ENCODE results near the gene NXN. TPM values are rescaled to one million over a fixed set of nuclear protein-coding genes. Genes with fewer than 3 reads are reported as not detected.
"Not testable (repeated sequence)": the region's sequence is repeated elsewhere in the genome, so short reads cannot be mapped to it uniquely, and the experiment has no call there.

Gene NXN
- total RNA-seq, 5 donors from 2014 or later (not counting 1 experiment from before 2014, with no cell fraction given), result 0.56 to 1.3 (median 0.96) TPM

DNA sequence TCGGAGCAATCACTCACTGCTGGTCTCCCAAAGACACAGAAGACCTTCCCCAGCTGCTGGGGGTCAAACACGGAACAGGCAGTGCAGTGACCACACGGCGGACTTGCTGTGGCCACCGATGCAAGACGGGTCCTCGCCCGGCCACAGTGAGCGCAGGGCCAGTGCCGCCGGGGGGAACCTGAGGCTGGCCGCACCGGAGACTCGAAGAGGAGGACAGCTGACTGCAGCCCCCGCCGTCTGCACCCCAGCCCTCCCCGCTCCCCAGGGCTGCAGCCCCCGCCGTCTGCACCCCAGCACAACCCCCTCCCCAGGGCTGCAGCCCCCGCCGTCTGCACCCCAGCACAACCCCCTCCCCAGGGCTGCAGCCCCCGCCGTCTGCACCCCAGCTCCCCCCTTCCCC is 173.7 kb downstream of the NXN start:
- H3K9me3 ChIP-seq; H3K4me3 Mint-ChIP-seq; DNase-seq; H3K4me1 ChIP-seq (ENCODE audit: control insufficient read depth in 1 of 2, extremely low read depth in 1 of 2, insufficient read depth in 2 of 2, low read length in 2 of 2); H3K4me1 Mint-ChIP-seq; ATAC-seq (replicated peaks in 1 of 4); H3K36me3 ChIP-seq (ENCODE audit: control insufficient read depth in 2 of 2, extremely low read depth in 1 of 2, insufficient read depth in 1 of 2, low read length in 1 of 2); H3K36me3 Mint-ChIP-seq; H3K4me3 ChIP-seq (ENCODE audit: control insufficient read depth in 1 of 2, extremely low read depth in 1 of 2, low read length in 1 of 2); POLR2A ChIA-PET; H3K9me3 Mint-ChIP-seq; H3K27ac Mint-ChIP-seq; H3K27ac ChIP-seq (ENCODE audit: low read length); CTCF ChIA-PET: not testable (repeated sequence)
- WGBS (ENCODE audit: insufficient coverage), result 84% methylated on average over 9 of the region's 23 CpGs
- peaks cover 0 to 16% of the 10 kb centered on the region in 2 donors for H3K27me3 Mint-ChIP-seq
- H3K27me3 ChIP-seq (replicated peaks in 1 of 2; ENCODE audit: control insufficient read depth in 2 of 2, extremely low read depth in 1 of 2, insufficient read depth in 2 of 2, low read length in 1 of 2), result peaks cover 0 to 43% of the 10 kb centered on the region in 2 experiments

DNA sequence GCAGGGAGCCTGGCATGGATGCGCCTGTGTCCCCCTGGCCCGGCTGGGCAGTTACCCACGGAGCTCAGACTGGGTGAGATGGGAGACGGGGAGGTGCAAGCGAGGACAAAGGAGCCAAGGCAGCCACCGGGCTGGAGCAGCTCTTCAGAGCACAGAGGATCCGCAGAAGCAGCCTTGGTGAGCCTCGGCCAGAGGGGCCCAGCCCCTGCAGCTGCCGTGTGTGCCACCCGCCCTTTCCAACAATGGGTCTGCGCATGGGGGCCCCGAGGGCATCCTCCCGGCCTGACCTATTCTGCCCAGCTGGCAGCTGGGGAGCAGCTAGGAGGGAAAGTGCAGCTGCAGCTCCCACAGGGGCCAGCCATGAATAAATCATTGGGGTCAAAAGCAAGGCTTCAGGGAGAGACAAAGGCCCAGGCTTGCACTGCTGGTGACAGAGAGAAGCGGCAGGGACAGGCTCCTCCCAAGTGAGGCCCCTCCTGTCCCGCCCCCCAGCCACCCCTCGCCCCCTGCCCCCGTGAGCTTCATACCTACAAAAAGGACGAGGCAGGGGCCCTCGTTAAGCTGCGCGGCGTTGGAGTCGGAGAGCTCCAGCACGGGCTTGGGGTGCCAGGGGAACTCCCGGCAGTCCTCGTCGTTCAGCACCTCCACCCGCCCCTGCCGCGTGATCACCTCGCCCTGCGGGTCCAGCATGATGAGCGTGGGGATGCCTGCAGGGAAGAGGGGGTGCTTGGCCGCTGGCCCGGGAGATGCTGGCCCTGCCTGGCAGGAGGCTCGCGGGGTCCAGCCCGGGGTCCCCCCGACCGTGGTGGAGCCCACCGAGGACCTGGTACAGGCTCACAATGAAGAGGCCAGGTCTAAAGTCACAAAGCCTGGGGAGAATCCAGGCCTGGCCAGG is 174.8 kb downstream of the NXN start:
- Mint-ChIP-seq H3K36me3 (no peaks in the 10 kb centered on the region), H3K27me3 (peaks cover 0 to 13% of the 10 kb centered on the region in 2 donors), H3K4me3 (no peak overlapping the region), H3K9me3 (no peaks in the 10 kb centered on the region), H3K27ac (no peak overlapping the region), H3K4me1 (no peaks in the 10 kb centered on the region)
- no peak overlapping the region for H3K4me3 ChIP-seq (ENCODE audit: control insufficient read depth in 1 of 2, extremely low read depth in 1 of 2, low read length in 1 of 2)
- no peak overlapping the region for H3K27ac ChIP-seq (ENCODE audit: low read length)
- H3K9me3 ChIP-seq, result no peaks in the 10 kb centered on the region
- ATAC-seq (replicated peaks in 1 of 4) (no peak), DNase-seq (no peak)
- no peaks in the 10 kb centered on the region for H3K36me3 ChIP-seq (ENCODE audit: control insufficient read depth in 2 of 2, extremely low read depth in 1 of 2, insufficient read depth in 1 of 2, low read length in 1 of 2)
- peaks cover 0 to 43% of the 10 kb centered on the region in 2 experiments for H3K27me3 ChIP-seq (replicated peaks in 1 of 2; ENCODE audit: control insufficient read depth in 2 of 2, extremely low read depth in 1 of 2, insufficient read depth in 2 of 2, low read length in 1 of 2)
- POLR2A ChIA-PET, result no interaction called here
- CTCF ChIA-PET, result no interaction called here
- 88% methylated on average over 29 of the region's 41 CpGs for WGBS (ENCODE audit: insufficient coverage)
- H3K4me1 ChIP-seq (ENCODE audit: control insufficient read depth in 1 of 2, extremely low read depth in 1 of 2, insufficient read depth in 2 of 2, low read length in 2 of 2), result no peaks in the 10 kb centered on the region

DNA sequence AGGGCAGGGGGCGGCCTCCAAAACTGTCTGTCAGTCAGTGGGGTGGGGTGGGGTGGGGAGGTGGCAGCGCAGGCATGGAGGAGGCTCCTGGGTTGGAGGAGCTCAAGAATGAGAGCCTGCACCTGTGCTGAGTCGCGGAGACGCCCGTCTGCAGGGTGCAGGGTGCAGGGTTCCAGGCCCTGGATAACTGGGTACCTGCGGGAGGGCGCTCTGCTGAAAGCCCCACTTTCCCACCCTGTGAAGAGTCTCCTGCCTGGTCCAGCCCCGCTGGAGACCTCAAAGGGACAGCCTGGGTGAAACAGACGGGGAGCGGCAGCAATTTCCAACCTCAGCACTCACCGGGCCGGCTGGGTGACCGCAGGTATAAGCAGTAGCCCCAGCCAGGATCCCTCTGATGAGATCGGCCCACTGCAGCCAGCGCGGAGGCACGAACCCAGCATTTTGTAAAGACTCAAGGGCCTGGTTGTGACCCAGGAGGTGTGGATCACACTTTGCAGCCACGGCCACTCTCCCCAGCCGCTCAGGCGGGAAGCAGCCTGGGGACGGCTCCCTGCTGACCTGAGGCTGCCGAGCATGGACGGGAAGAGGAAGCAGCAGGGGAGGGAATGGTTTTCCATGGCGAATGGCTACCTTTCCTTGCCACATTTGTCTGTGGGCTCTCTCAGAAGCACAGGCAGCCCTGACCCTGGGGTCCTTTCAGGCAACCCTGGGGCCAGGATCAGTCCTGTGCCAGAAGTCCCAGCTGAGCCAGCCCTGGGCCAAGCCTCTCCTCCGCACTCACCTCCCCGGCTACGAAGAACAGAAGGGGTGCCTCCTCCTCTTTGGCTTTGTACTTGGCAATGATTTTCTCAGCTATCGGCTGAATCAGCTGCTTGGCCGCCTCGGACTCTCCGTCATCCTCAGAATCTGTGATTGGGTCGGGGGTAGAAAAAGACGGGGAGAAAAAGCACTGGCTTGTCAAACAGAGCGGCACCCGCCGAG is 176.4 kb downstream of the NXN start:
- Mint-ChIP-seq H3K36me3 (no peaks in the 10 kb centered on the region), H3K27ac (no peak overlapping the region), H3K9me3 (no peaks in the 10 kb centered on the region), H3K4me1 (no peaks in the 10 kb centered on the region), H3K4me3 (no peak overlapping the region), H3K27me3 (peaks cover 0 to 2% of the 10 kb centered on the region in 2 donors)
- ChIA-PET CTCF (no interaction called here), POLR2A (no interaction called here)
- no peak for DNase-seq
- no peak for ATAC-seq (replicated peaks in 1 of 4)
- WGBS (ENCODE audit: insufficient coverage), result 78% methylated on average over 33 of the region's 37 CpGs
- Histone ChIP-seq H3K4me3 (ENCODE audit: control insufficient read depth in 1 of 2, extremely low read depth in 1 of 2, low read length in 1 of 2) (no peak overlapping the region), H3K9me3 (no peaks in the 10 kb centered on the region), H3K36me3 (ENCODE audit: control insufficient read depth in 2 of 2, extremely low read depth in 1 of 2, insufficient read depth in 1 of 2, low read length in 1 of 2) (no peaks in the 10 kb centered on the region), H3K27ac (ENCODE audit: low read length) (no peak overlapping the region), H3K4me1 (ENCODE audit: control insufficient read depth in 1 of 2, extremely low read depth in 1 of 2, insufficient read depth in 2 of 2, low read length in 2 of 2) (no peaks in the 10 kb centered on the region), H3K27me3 (replicated peaks in 1 of 2; ENCODE audit: control insufficient read depth in 2 of 2, extremely low read depth in 1 of 2, insufficient read depth in 2 of 2, low read length in 1 of 2) (peaks cover 0 to 38% of the 10 kb centered on the region in 2 experiments)

DNA sequence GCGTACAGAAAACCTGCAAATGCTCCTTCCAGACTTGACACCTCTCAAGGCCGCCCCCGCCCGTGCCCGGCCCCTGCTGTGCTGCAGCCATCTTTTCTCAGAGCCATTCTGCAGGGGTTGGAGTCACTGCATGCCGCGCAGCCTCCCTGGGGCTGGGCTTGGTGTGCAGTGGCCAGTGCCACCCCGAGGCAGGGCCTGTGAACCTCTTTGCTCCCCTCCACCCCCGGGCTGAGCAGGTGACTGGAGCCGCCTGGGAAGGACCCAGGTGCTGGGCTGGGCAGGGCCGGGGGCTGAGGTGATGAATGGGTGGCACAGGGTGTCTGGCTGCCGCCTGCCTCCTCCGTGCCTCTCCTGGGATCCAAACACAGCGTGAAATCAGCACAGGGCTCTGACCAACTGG is 177.1 kb downstream of the NXN start:
- H3K9me3 Mint-ChIP-seq, result no peaks in the 10 kb centered on the region
- H3K9me3 ChIP-seq, result no peaks in the 10 kb centered on the region
- H3K4me1 Mint-ChIP-seq, result no peaks in the 10 kb centered on the region
- 95% methylated on average over 11 of the region's 14 CpGs for WGBS (ENCODE audit: insufficient coverage)
- ChIA-PET CTCF (interaction anchor here in 1 of 2 donors (0.6 kb wide), 1 partner anchor 22 kb away, joined by 4 read pairs; no protein-coding TSS in a partner anchor), POLR2A (no interaction called here)
- peaks cover 0 to 31% of the 10 kb centered on the region in 2 experiments for H3K27me3 ChIP-seq (replicated peaks in 1 of 2; ENCODE audit: control insufficient read depth in 2 of 2, extremely low read depth in 1 of 2, insufficient read depth in 2 of 2, low read length in 1 of 2)
- no peaks in the 10 kb centered on the region for H3K36me3 ChIP-seq (ENCODE audit: control insufficient read depth in 2 of 2, extremely low read depth in 1 of 2, insufficient read depth in 1 of 2, low read length in 1 of 2)
- H3K27me3 Mint-ChIP-seq, result peaks cover 0 to 2% of the 10 kb centered on the region in 2 donors
- no peaks in the 10 kb centered on the region for H3K4me1 ChIP-seq (ENCODE audit: control insufficient read depth in 1 of 2, extremely low read depth in 1 of 2, insufficient read depth in 2 of 2, low read length in 2 of 2)
- no peak for ATAC-seq (replicated peaks in 1 of 4)
- no peak overlapping the region for H3K4me3 ChIP-seq (ENCODE audit: control insufficient read depth in 1 of 2, extremely low read depth in 1 of 2, low read length in 1 of 2)
- no peak overlapping the region for H3K27ac Mint-ChIP-seq
- no peaks in the 10 kb centered on the region for H3K36me3 Mint-ChIP-seq
- no peak for DNase-seq
- no peak overlapping the region for H3K4me3 Mint-ChIP-seq
- H3K27ac ChIP-seq (ENCODE audit: low read length), result no peak overlapping the region

DNA sequence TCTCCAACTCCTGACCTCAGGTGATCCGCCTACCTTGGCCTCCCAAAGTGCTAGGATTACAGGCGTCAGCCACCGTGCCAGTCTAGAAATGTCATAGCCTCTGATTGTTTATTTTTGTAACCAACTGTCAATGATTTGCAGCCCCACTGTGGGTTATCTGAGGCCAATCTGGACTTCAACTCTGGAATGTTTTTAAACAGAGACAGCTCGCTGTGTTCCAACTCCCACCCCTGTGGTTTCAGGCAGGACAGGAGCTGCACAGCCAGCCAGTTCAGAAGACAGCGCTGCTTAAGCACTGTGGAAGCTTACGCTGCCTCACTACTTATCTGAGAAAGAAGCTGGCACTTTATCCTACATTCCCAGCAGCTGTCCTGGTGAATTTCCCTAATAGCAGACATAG is 177.9 kb downstream of the NXN start:
- Mint-ChIP-seq H3K27me3 (peaks cover 0 to under 1% of the 10 kb centered on the region in 2 donors), H3K4me3 (no peak overlapping the region), H3K27ac (no peak overlapping the region), H3K4me1 (no peaks in the 10 kb centered on the region), H3K9me3 (no peaks in the 10 kb centered on the region), H3K36me3 (no peaks in the 10 kb centered on the region)
- no peak for ATAC-seq (replicated peaks in 1 of 4)
- WGBS (ENCODE audit: insufficient coverage), result 73% methylated on average over 6 of the region's 6 CpGs
- peaks cover 0 to 23% of the 10 kb centered on the region in 2 experiments for H3K27me3 ChIP-seq (replicated peaks in 1 of 2; ENCODE audit: control insufficient read depth in 2 of 2, extremely low read depth in 1 of 2, insufficient read depth in 2 of 2, low read length in 1 of 2)
- ChIA-PET CTCF (no interaction called here), POLR2A (no interaction called here)
- H3K4me3 ChIP-seq (ENCODE audit: control insufficient read depth in 1 of 2, extremely low read depth in 1 of 2, low read length in 1 of 2), result no peak overlapping the region
- no peaks in the 10 kb centered on the region for H3K9me3 ChIP-seq
- H3K36me3 ChIP-seq (ENCODE audit: control insufficient read depth in 2 of 2, extremely low read depth in 1 of 2, insufficient read depth in 1 of 2, low read length in 1 of 2), result no peaks in the 10 kb centered on the region
- DNase-seq, result no peak
- H3K27ac ChIP-seq (ENCODE audit: low read length), result no peak overlapping the region
- no peaks in the 10 kb centered on the region for H3K4me1 ChIP-seq (ENCODE audit: control insufficient read depth in 1 of 2, extremely low read depth in 1 of 2, insufficient read depth in 2 of 2, low read length in 2 of 2)

DNA sequence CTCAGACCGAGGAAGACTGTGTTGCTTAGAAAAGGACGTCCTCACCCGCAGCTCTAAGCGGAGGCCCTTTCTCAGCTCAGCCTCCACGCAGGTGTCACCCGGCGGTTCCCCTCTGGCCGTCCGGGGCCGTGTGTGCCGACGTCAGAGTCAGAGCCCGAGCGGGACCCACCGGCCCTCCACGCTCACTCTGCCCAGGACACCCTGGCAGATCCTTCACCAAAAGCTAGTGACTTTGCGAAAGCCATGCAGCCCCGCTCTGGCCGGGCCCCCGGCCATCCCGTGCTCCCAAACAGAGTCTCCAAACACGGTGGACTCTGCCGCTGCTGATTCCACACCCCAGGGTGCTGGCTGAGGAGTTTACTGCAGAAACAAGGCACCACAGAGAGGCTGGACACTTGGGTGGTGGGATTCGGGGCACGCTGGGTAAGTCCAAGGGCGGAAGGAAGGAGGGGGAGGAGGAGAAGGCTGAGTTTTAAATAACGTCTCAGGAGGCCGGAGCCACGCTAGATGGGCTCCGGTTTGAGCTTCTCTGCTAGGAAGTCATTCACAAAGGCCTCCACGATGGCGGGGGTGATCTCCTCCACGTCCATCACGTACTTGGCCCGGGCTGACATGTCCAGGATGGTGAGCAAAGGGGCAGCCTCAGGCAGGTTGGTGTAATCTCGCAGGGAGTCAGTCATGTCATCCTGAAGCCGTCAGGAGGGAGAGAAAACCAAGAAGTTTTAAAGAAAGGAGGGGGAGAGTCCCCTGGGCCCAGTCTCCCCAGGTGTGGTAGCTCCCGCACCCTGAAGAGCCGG is 178.9 kb downstream of the NXN start:
- no peak for ATAC-seq (replicated peaks in 1 of 4)
- no peaks in the 10 kb centered on the region for H3K9me3 Mint-ChIP-seq
- H3K27me3 ChIP-seq (replicated peaks in 1 of 2; ENCODE audit: control insufficient read depth in 2 of 2, extremely low read depth in 1 of 2, insufficient read depth in 2 of 2, low read length in 1 of 2), result peaks cover 0 to 19% of the 10 kb centered on the region in 2 experiments
- no peak overlapping the region for H3K4me3 ChIP-seq (ENCODE audit: control insufficient read depth in 1 of 2, extremely low read depth in 1 of 2, low read length in 1 of 2)
- WGBS (ENCODE audit: insufficient coverage), result 90% methylated on average over 35 of the region's 39 CpGs
- no peaks in the 10 kb centered on the region for H3K9me3 ChIP-seq
- H3K27ac ChIP-seq (ENCODE audit: low read length), result no peak overlapping the region
- no peak for DNase-seq
- CTCF ChIA-PET, result no interaction called here
- POLR2A ChIA-PET, result no interaction called here
- H3K36me3 Mint-ChIP-seq, result no peaks in the 10 kb centered on the region
- H3K27ac Mint-ChIP-seq, result no peak overlapping the region
- H3K27me3 Mint-ChIP-seq, result no peaks in the 10 kb centered on the region
- peaks cover 0 to 1% (median 1%) of the 10 kb centered on the region in 3 donors for H3K4me1 Mint-ChIP-seq
- no peaks in the 10 kb centered on the region for H3K36me3 ChIP-seq (ENCODE audit: control insufficient read depth in 2 of 2, extremely low read depth in 1 of 2, insufficient read depth in 1 of 2, low read length in 1 of 2)
- H3K4me1 ChIP-seq (ENCODE audit: control insufficient read depth in 1 of 2, extremely low read depth in 1 of 2, insufficient read depth in 2 of 2, low read length in 2 of 2), result no peaks in the 10 kb centered on the region
- H3K4me3 Mint-ChIP-seq, result no peak overlapping the region

All from T-cell (primary cell).